Measurements from ENCODE around the gene GABRG3.

The GABRG3 gene

GRCh38 chr15:27249046-27249759 lies 278.2 kb downstream of the GABRG3 start:
- Histone ChIP-seq H3K4me3 (ENCODE audit: severe bottlenecking) (no peak overlapping the region), H3K9me3 (ENCODE audit: severe bottlenecking) (peaks cover 2% of the 10 kb centered on the region), H3K4me1 (ENCODE audit: insufficient read depth, poor library complexity, severe bottlenecking) (no peaks in the 10 kb centered on the region), H3K36me3 (ENCODE audit: low read depth) (no peaks in the 10 kb centered on the region), H3K27ac (ENCODE audit: poor library complexity, severe bottlenecking) (no peak overlapping the region), H3K27me3 (ENCODE audit: insufficient read depth, poor library complexity, severe bottlenecking) (peaks cover 10% of the 10 kb centered on the region)
- ATAC-seq (ENCODE audit: low read depth), result no peak
- TF ChIP-seq CTCF (IDR thresholded peaks at IDR 0.05; ENCODE audit: poor library complexity, severe bottlenecking), result no peak
- DNase-seq (ENCODE audit: low spot score), result no peak

DNA sequence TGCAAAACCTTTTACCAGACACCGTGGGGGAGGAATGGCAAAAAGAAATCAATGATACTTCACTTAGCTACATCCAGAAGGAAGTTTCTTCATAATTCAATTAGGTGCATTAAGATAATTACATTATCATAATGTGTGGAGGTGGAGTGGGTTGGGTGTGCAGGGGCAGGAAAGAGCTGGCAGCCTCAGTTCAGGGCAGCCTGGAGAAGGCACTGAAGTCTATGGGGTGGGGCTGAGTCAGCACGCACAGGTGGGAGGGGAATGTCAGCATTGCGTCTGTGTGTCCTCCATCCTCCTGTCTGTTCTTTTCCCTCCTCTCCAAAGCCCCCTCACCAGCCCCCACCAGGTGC lies 278.8 kb downstream of the GABRG3 start:
- H3K4me3 ChIP-seq (ENCODE audit: severe bottlenecking), result no peak overlapping the region
- TF ChIP-seq CTCF (IDR thresholded peaks at IDR 0.05; ENCODE audit: poor library complexity, severe bottlenecking), result no peak
- H3K27ac ChIP-seq (ENCODE audit: poor library complexity, severe bottlenecking), result no peak overlapping the region
- no peaks in the 10 kb centered on the region for H3K4me1 ChIP-seq (ENCODE audit: insufficient read depth, poor library complexity, severe bottlenecking)
- no peaks in the 10 kb centered on the region for H3K36me3 ChIP-seq (ENCODE audit: low read depth)
- peaks cover 2% of the 10 kb centered on the region for H3K9me3 ChIP-seq (ENCODE audit: severe bottlenecking)
- no peak for ATAC-seq (ENCODE audit: low read depth)
- H3K27me3 ChIP-seq (ENCODE audit: insufficient read depth, poor library complexity, severe bottlenecking), result peaks cover 10% of the 10 kb centered on the region
- no peak for DNase-seq (ENCODE audit: low spot score)

GRCh38 chr15:27250223-27250622 lies 279.2 kb downstream of the GABRG3 start:
- Histone ChIP-seq H3K9me3 (ENCODE audit: severe bottlenecking) (peaks cover 2% of the 10 kb centered on the region), H3K27me3 (ENCODE audit: insufficient read depth, poor library complexity, severe bottlenecking) (peaks cover 10% of the 10 kb centered on the region), H3K36me3 (ENCODE audit: low read depth) (no peaks in the 10 kb centered on the region), H3K4me3 (ENCODE audit: severe bottlenecking) (no peak overlapping the region), H3K27ac (ENCODE audit: poor library complexity, severe bottlenecking) (no peak overlapping the region), H3K4me1 (ENCODE audit: insufficient read depth, poor library complexity, severe bottlenecking) (no peaks in the 10 kb centered on the region)
- no peak for TF ChIP-seq CTCF (IDR thresholded peaks at IDR 0.05; ENCODE audit: poor library complexity, severe bottlenecking)
- ATAC-seq (ENCODE audit: low read depth) (no peak), DNase-seq (ENCODE audit: low spot score) (no peak)

- Histone ChIP-seq H3K4me1 (ENCODE audit: insufficient read depth, poor library complexity, severe bottlenecking) (no peaks in the 10 kb centered on the region), H3K27ac (ENCODE audit: poor library complexity, severe bottlenecking) (no peak overlapping the region), H3K9me3 (ENCODE audit: severe bottlenecking) (peaks cover 2% of the 10 kb centered on the region), H3K27me3 (ENCODE audit: insufficient read depth, poor library complexity, severe bottlenecking) (peaks cover 10% of the 10 kb centered on the region), H3K4me3 (ENCODE audit: severe bottlenecking) (no peak overlapping the region), H3K36me3 (ENCODE audit: low read depth) (no peaks in the 10 kb centered on the region)
- no peak for TF ChIP-seq CTCF (IDR thresholded peaks at IDR 0.05; ENCODE audit: poor library complexity, severe bottlenecking)
- ATAC-seq (ENCODE audit: low read depth) (no peak), DNase-seq (ENCODE audit: low spot score) (no peak)
Observed at GRCh38 chr15:27254055-27254454, 283.1 kb downstream of the GABRG3 start.

DNA sequence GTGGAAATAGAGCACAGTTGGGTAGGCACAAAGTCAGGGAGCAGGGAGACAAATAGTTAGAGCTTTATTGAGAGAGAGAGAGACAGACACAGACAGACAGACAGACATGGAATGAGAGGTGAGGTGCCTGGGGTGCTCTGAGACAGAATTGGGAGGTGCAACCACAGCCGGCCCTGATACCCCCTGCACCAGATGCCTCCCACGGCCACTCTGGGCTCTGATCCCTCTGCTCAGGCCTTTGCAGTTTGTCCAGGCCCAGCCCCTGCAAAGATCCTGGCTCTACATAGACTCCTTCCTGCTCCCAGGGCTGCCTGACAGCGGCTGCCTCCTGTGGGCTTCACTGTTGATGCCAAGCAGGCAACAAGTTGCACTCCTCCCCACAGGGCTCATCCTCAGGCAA lies 283.8 kb downstream of the GABRG3 start:
- no peak for TF ChIP-seq CTCF (IDR thresholded peaks at IDR 0.05; ENCODE audit: poor library complexity, severe bottlenecking)
- ATAC-seq (ENCODE audit: low read depth), result peak; percentile 40; the same call in 1 of the 3 replicates
- no peaks in the 10 kb centered on the region for H3K4me1 ChIP-seq (ENCODE audit: insufficient read depth, poor library complexity, severe bottlenecking)
- H3K27ac ChIP-seq (ENCODE audit: poor library complexity, severe bottlenecking), result no peak overlapping the region
- H3K9me3 ChIP-seq (ENCODE audit: severe bottlenecking), result peaks cover 2% of the 10 kb centered on the region
- peaks cover 12% of the 10 kb centered on the region for H3K27me3 ChIP-seq (ENCODE audit: insufficient read depth, poor library complexity, severe bottlenecking)
- no peaks in the 10 kb centered on the region for H3K36me3 ChIP-seq (ENCODE audit: low read depth)
- no peak overlapping the region for H3K4me3 ChIP-seq (ENCODE audit: severe bottlenecking)
- no peak for DNase-seq (ENCODE audit: low spot score)

Measured in RWPE2 (cell line).